ENCODE measurements around the gene SLC38A10.

The SLC38A10 gene

GRCh38 chr17:81222906-81223761 lies 72.0 kb downstream of the SLC38A10 start, which contains the start of gene CEP131:
CEP131 (minus strand) TSS chr17:81222965; CDS start chr17:81220056, 2,909 bp downstream.
- DNase-seq: peak; percentile 93

- DNase-seq: no peak
Measured at GRCh38 chr17:81222620-81222905, 72.5 kb downstream of the SLC38A10 start.

GRCh38 chr17:81221842-81222619 lies 73.1 kb downstream of the SLC38A10 start:
- no peak for DNase-seq

GRCh38 chr17:81221371-81221841 lies 73.7 kb downstream of the SLC38A10 start:
- no peak for DNase-seq

- no peak for DNase-seq
Measured at GRCh38 chr17:81219476-81220180, 75.5 kb downstream of the SLC38A10 start.

- DNase-seq: no peak
Measured at GRCh38 chr17:81218991-81219390, 76.1 kb downstream of the SLC38A10 start.

GRCh38 chr17:81218459-81218858 lies 76.6 kb downstream of the SLC38A10 start:
- no peak for DNase-seq

GRCh38 chr17:81217491-81217890 lies 77.6 kb downstream of the SLC38A10 start:
- no peak for DNase-seq

GRCh38 chr17:81213978-81214377 lies 81.1 kb downstream of the SLC38A10 start:
- DNase-seq: no peak

- DNase-seq: no peak
Measured at GRCh38 chr17:81212365-81212764, 82.7 kb downstream of the SLC38A10 start.

GRCh38 chr17:81210868-81211267 lies 84.2 kb downstream of the SLC38A10 start:
- no peak for DNase-seq

- no peak for DNase-seq
Measured at GRCh38 chr17:81210466-81210865, 84.6 kb downstream of the SLC38A10 start.

GRCh38 chr17:81209141-81209540 lies 86.0 kb downstream of the SLC38A10 start:
- no peak for DNase-seq

- DNase-seq: no peak
Measured at GRCh38 chr17:81208651-81209050, 86.5 kb downstream of the SLC38A10 start.

GRCh38 chr17:81207610-81208581 lies 87.2 kb downstream of the SLC38A10 start:
- no peak for DNase-seq

GRCh38 chr17:81206657-81207056 lies 88.5 kb downstream of the SLC38A10 start:
- DNase-seq: no peak

- DNase-seq: no peak
Measured at GRCh38 chr17:81206166-81206565, 88.9 kb downstream of the SLC38A10 start.

GRCh38 chr17:81204578-81204977 lies 90.5 kb downstream of the SLC38A10 start:
- no peak for DNase-seq

GRCh38 chr17:81203136-81203535 lies 92.0 kb downstream of the SLC38A10 start:
- no peak for DNase-seq

- DNase-seq: no peak
Measured at GRCh38 chr17:81202318-81202717, 92.8 kb downstream of the SLC38A10 start.

GRCh38 chr17:81200695-81201580 lies 94.2 kb downstream of the SLC38A10 start:
- DNase-seq: no peak
